HG02884 (cell line): ENCODE data around the gene CORT.
"Not testable (repeated sequence)": the region's sequence is repeated elsewhere in the genome, so short reads cannot be mapped to it uniquely, and the experiment has no call there.

Experiments used
- ATAC-seq: cut with Tn5 transposase; IDR thresholded peaks from one replicate; pipeline ENCODE4 v1.9.1; 2021; ENCODE audit warnings: mild to moderate bottlenecking, moderate library complexity; ENCODE audit not compliant: unreplicated experiment

The CORT gene

GRCh38 chr1:10474309-10474612, 24.4 kb downstream of the CORT start:
- ATAC-seq, result not testable (repeated sequence)

DNA sequence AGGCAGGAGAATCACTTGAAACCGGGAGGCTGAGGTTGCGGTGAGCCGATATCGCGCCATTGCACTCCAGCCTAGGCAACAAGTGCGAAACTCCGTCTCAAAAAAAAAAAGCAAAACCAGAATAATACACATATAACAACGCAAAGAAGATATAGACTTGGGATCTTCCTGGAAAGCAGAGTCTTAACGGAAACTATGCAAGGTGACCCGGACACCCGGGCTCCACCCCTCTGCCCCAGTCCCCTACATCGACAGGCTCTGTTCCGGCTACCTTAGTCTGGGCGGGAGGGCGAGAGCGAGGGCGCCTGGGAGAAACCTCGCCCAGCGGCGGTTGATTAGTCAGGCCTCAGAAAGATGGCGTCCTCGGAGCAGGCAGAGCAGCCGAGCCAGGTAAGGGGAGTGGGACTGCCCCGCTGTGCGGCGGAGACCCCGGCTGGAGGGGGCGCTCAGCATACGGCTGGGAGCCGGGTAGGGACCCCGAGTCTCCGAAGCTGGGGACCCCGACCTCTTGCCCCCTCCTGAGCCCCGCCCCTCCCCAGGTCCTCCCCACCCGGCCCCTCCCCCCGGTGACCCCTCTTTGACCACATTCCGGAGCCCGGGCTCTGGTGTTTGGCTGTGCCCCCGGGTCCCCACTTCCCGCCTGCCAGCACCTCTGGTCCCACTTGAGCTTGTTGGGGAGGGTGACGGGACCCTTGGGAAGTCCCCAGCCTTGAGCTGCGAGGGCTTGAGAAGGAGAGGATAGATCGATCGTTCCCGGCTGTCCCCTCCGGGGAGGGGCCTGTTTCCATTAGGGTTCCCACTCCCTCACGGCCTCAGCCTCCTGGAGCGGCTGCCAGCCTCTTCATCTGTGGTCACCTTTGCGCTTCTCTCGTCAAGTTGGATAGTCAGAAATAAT, 25.0 kb downstream of the CORT start, which contains the start of gene PEX14:
PEX14 (plus strand) TSS at position 338 of the 895 bp plus-strand sequence; CDS start at position 355, 17 bp downstream.
- peak; percentile 57 for ATAC-seq

DNA sequence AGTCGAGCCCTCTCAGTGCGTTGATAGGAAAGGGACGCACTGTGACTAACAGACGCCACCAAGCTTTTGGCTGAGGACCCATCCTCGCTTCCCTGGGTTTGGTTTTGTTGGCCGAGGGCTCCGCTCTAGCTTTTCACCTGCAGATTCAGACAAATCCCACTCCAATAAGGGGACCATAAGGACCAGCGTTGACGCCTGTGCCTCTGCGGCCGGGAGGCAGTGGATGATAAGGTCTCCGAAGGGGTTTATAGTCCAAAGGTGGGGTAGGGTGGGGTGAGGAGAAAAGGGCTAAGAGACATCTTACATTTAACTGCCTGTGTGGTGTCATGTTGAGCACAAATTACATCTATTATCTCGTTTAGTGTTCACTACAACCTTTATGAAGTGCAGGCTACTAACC, 25.7 kb downstream of the CORT start:
- no peak for ATAC-seq

- no peak for ATAC-seq
These were observed 29.5 kb downstream of the CORT start for GRCh38 chr1:10479296-10479695.

GRCh38 chr1:10480614-10481013, 30.8 kb downstream of the CORT start:
- ATAC-seq, result no peak

GRCh38 chr1:10484521-10484920, 34.7 kb downstream of the CORT start:
- ATAC-seq, result no peak

- ATAC-seq, result no peak
These were observed 39.6 kb downstream of the CORT start for GRCh38 chr1:10489291-10490055.

GRCh38 chr1:10490286-10490970, 40.6 kb downstream of the CORT start:
- ATAC-seq, result no peak

GRCh38 chr1:10494418-10494753, 44.6 kb downstream of the CORT start:
- no peak for ATAC-seq

DNA sequence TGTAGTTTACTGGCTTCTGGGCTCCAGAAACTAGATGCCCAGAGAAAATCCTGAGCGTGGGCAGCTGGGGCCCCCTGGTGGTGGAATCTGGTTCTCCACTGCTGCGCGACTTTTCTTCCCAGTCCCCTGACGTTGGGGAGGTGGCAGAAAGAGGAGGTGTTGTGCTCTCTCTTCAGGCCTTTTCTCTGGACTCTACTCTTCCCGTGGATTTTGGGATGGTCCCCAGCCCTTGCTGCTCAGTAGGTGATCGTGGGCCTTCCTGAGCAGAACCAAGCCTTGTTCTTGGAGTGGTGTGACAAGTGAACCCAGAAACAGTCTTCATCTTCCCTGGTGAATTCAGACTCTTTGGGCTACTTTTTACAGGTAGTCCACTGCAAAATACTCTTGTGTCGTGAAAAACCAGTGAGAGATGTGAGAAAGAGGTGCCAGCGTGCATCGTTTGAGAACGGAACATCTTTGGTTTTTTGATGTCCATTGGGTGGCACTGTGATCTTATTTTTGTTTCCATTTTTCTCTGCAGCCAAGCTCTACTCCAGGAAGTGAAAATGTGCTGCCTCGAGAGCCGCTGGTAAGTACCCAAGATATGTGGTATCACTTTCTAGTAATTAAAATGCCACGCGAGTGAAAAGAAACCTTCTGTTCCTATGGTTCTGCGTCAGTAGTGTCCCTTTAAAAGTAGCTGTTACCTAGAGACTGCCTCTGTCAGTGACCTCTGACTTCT, 45.1 kb downstream of the CORT start:
- peak; percentile 75 for ATAC-seq

DNA sequence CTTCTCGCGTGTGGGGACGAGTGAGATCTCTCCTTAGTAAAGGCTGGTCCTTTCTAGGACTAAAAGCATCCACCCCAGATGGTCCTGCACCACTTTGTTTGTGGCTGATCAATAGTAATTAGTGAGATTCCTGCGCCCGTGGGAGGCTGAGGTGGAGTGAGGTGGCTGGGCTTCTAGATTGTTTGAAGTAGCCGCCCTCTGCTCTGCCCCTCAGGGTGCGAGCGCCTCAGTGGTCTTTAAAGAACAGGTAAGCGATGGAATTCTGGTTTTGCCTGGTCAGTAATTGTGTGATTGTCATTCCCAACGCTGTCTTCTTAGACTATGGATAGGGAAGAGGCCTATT, 45.6 kb downstream of the CORT start:
- no peak for ATAC-seq

- ATAC-seq, result no peak
These were observed 46.1 kb downstream of the CORT start for GRCh38 chr1:10495952-10496351.

DNA sequence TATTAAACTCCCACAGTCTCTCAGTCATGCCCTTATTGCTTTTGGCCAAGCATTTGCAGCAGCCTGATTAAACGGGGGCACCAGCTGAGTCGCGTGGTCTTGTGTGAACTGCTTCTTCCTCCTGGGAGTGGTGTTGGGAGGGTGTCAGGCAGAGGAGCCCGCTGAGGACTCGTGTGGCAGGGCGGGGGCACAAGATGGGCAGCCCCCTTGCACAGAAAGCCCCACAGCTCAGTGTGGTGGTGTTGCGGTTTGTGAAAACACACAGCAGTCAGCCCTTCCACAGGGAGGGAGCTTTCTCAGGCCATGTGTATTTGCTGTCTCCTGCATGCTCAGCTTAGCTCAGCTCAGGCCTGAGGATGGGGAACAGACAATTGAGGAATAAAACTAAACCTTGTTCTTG, 47.3 kb downstream of the CORT start:
- no peak for ATAC-seq

GRCh38 chr1:10498231-10498630, 48.4 kb downstream of the CORT start:
- no peak for ATAC-seq
